Measurements from ENCODE around the gene RASSF5. TPM values are rescaled to one million over a fixed set of nuclear protein-coding genes. Genes with fewer than 3 reads are reported as not detected.

RASSF5 gene
- total RNA-seq, 4 donors from 2014 or later, result 14.0 to 16.4 (median 14.5) TPM

GRCh38 chr1:206591696-206592095 is 84.4 kb downstream of the RASSF5 start:
- peaks cover 26 to 37% of the 10 kb centered on the region in 2 donors for H3K36me3 ChIP-seq
- H3K27ac ChIP-seq, result peak overlapping the region in 1 of 3 donors; percentile 69
- intact Hi-C loops (cut with DNase I), result no loop called here
- no peak for TF ChIP-seq CTCF (IDR thresholded peaks at IDR 0.05)
- no peak for TF ChIP-seq POLR2A (IDR thresholded peaks at IDR 0.05)
- WGBS, 2 donors, result 40 to 62% methylated on average over 9 of the region's 9 CpGs
- H3K4me1 ChIP-seq, result peaks cover 5 to 16% of the 10 kb centered on the region in 2 donors
- DNase-seq, result peak; percentile 74 to 77
- H3K4me3 ChIP-seq (replicated peaks in 1 of 3), result no peak overlapping the region
- no peaks in the 10 kb centered on the region for H3K9me3 ChIP-seq
- H3K27me3 ChIP-seq, result no peaks in the 10 kb centered on the region

GRCh38 chr1:206593351-206593925 is 86.1 kb downstream of the RASSF5 start:
- intact Hi-C loops (cut with DNase I), result no loop called here
- no peaks in the 10 kb centered on the region for H3K9me3 ChIP-seq
- no peak overlapping the region for H3K27ac ChIP-seq
- TF ChIP-seq POLR2A (IDR thresholded peaks at IDR 0.05), result no peak
- TF ChIP-seq CTCF (IDR thresholded peaks at IDR 0.05), result no peak
- no peak for DNase-seq
- H3K4me1 ChIP-seq, result peaks cover 5 to 16% of the 10 kb centered on the region in 2 donors
- peaks cover 35 to 39% of the 10 kb centered on the region in 2 donors for H3K36me3 ChIP-seq
- no peak overlapping the region for H3K4me3 ChIP-seq (replicated peaks in 1 of 3)
- 97 to 98% methylated on average over 5 to 7 of the region's 7 CpGs for WGBS, 2 donors
- no peaks in the 10 kb centered on the region for H3K27me3 ChIP-seq

GRCh38 chr1:206595581-206596318 is 88.4 kb downstream of the RASSF5 start:
- no peak for TF ChIP-seq POLR2A (IDR thresholded peaks at IDR 0.05)
- TF ChIP-seq CTCF (IDR thresholded peaks at IDR 0.05), result no peak
- Histone ChIP-seq H3K27me3 (no peaks in the 10 kb centered on the region), H3K27ac (no peak overlapping the region), H3K4me3 (replicated peaks in 1 of 3) (no peak overlapping the region), H3K36me3 (peaks cover 51 to 61% of the 10 kb centered on the region in 2 donors), H3K9me3 (no peaks in the 10 kb centered on the region), H3K4me1 (peaks cover 5 to 12% of the 10 kb centered on the region in 2 donors)
- DNase-seq, result peak; percentile 33 to 39
- intact Hi-C loops (cut with DNase I), result no loop called here
- 79 to 81% methylated on average over 7 of the region's 7 CpGs for WGBS, 2 donors

GRCh38 chr1:206596319-206596666 is 89.0 kb downstream of the RASSF5 start:
- peaks cover 3 to 7% of the 10 kb centered on the region in 2 donors for H3K4me1 ChIP-seq
- intact Hi-C loops (cut with DNase I), result no loop called here
- peaks cover 53 to 66% of the 10 kb centered on the region in 2 donors for H3K36me3 ChIP-seq
- H3K9me3 ChIP-seq, result no peaks in the 10 kb centered on the region
- no peaks in the 10 kb centered on the region for H3K27me3 ChIP-seq
- H3K4me3 ChIP-seq (replicated peaks in 1 of 3), result no peak overlapping the region
- DNase-seq, result no peak
- no peak overlapping the region for H3K27ac ChIP-seq
- TF ChIP-seq CTCF (IDR thresholded peaks at IDR 0.05), result no peak
- WGBS, 2 donors, result 98 to 100% methylated on average over 1 of the region's 1 CpG

- intact Hi-C loops (cut with DNase I), result no loop called here
- no peak overlapping the region for H3K27ac ChIP-seq
- H3K27me3 ChIP-seq, result no peaks in the 10 kb centered on the region
- no peak for TF ChIP-seq CTCF (IDR thresholded peaks at IDR 0.05)
- TF ChIP-seq POLR2A (IDR thresholded peaks at IDR 0.05), result no peak
- no peaks in the 10 kb centered on the region for H3K9me3 ChIP-seq
- H3K4me3 ChIP-seq (replicated peaks in 1 of 3), result no peak overlapping the region
- peaks cover 51 to 83% of the 10 kb centered on the region in 2 donors for H3K36me3 ChIP-seq
- 91 to 92% methylated on average over 3 of the region's 3 CpGs for WGBS, 2 donors
- H3K4me1 ChIP-seq, result no peaks in the 10 kb centered on the region
- no peak for DNase-seq
Observed at GRCh38 chr1:206600527-206600926, 93.2 kb downstream of the RASSF5 start.
